ACC112 (cell line): ENCODE results near the gene RNF213.

Source experiments
- H2AFZ ChIP-seq: fragments of 200-600 bp; sonication (generic); one replicate; pipeline ENCODE4 v1.6.0; 2017; ENCODE audit warnings: antibody characterized with exemption, low read length; ENCODE audit not compliant: unreplicated experiment
- H3K27ac ChIP-seq: fragments of 200-600 bp; sonication (generic); 2 replicates; pipeline ENCODE4 v1.5.1; 2014; ENCODE audit warnings: low read depth, mild to moderate bottlenecking, antibody characterized with exemption, low read length, moderate library complexity
- H3K27me3 ChIP-seq: fragments of 200-600 bp; sonication (generic); 2 replicates; pipeline ENCODE4 v1.6.1; 2014; ENCODE audit warnings: mild to moderate bottlenecking, antibody characterized with exemption, low read length, moderate library complexity, mixed read lengths; ENCODE audit not compliant: insufficient read depth
- H3K36me3 ChIP-seq: fragments of 200-600 bp; sonication (generic); 2 replicates; pipeline ENCODE4 v1.6.1; 2016; ENCODE audit warnings: mild to moderate bottlenecking, antibody characterized with exemption, low read length, moderate library complexity, mixed read lengths; ENCODE audit not compliant: insufficient read depth
- H3K4me1 ChIP-seq: fragments of 200-600 bp; sonication (generic); one replicate; pipeline ENCODE4 v1.6.1; 2016; ENCODE audit warnings: low read length, mixed read lengths; ENCODE audit not compliant: insufficient read depth, unreplicated experiment, control insufficient read depth
- H3K4me3 ChIP-seq: fragments of 200-600 bp; sonication (generic); 2 replicates; pipeline ENCODE4 v1.5.1; 2014; ENCODE audit warnings: mild to moderate bottlenecking, low read depth, low read length
- H3K79me2 ChIP-seq: fragments of 200-600 bp; sonication (generic); one replicate; pipeline ENCODE4 v1.6.0; 2016; ENCODE audit warnings: low read length; ENCODE audit not compliant: control insufficient read depth, unreplicated experiment, insufficient read depth

The RNF213 gene

DNA sequence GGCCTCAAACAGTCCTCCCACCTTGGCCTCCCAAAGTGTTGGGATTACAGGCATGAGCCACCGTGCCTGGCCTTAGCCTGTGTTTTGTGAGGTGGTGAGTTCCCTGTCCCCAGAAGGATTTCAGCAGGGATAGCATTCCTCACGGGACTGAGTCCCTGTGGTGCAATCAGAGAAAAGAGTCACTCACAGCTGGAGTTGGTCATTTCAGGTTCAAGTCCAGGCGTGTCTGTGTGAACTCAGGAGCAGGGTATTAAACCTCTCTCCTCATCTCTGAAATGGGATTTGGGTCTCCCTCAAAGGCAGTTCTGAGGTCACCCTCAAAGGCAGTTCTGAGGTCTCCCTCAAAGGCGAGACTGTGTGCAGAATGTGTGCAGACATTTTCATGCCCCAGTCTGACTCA is 187.1 kb downstream of the RNF213 start:
- Histone ChIP-seq H2AFZ (no peak overlapping the region), H3K36me3 (no peaks in the 10 kb centered on the region)

More for the DNA sequence above, 187.1 kb downstream of the RNF213 start:
- Histone ChIP-seq H3K27me3 (no peaks in the 10 kb centered on the region), H3K4me1 (no peaks in the 10 kb centered on the region), H3K79me2 (no peaks in the 10 kb centered on the region), H3K4me3 (no peak overlapping the region), H3K27ac (no peak overlapping the region)
